GM21526 (cell line): ENCODE results near the gene RHOT1.

Experiments used
- ATAC-seq: cut with Tn5 transposase; IDR thresholded peaks from one replicate; pipeline ENCODE4 v1.9.1; 2021; ENCODE audit warnings: moderate library complexity; ENCODE audit not compliant: unreplicated experiment, low FRiP score

Gene RHOT1

GRCh38 chr17:32266051-32266388 is 123.7 kb downstream of the RHOT1 start:
- ATAC-seq = no peak

- no peak for ATAC-seq
These were observed 124.3 kb downstream of the RHOT1 start for GRCh38 chr17:32266389-32267301.

- ATAC-seq = no peak
These were observed 125.4 kb downstream of the RHOT1 start for GRCh38 chr17:32267690-32268205.

- ATAC-seq = no peak
These were observed 126.5 kb downstream of the RHOT1 start for GRCh38 chr17:32268734-32269288.

GRCh38 chr17:32269377-32269776 is 127.1 kb downstream of the RHOT1 start:
- ATAC-seq = no peak

- ATAC-seq = no peak
These were observed 129.5 kb downstream of the RHOT1 start for GRCh38 chr17:32271844-32272243.

- ATAC-seq = no peak
These were observed 131.8 kb downstream of the RHOT1 start for GRCh38 chr17:32274101-32274500.

- no peak for ATAC-seq
These were observed 132.3 kb downstream of the RHOT1 start for GRCh38 chr17:32274643-32275042.
